ENCODE results near the gene UBE2D1.

- no peak for TF ChIP-seq YY1 (IDR thresholded peaks at IDR 0.05; ENCODE audit: insufficient read depth, insufficient read length)
- TF ChIP-seq SUZ12 (IDR thresholded peaks at IDR 0.05; ENCODE audit: extremely low read depth, insufficient read depth, insufficient read length): no peak
Measured at GRCh38 chr10:58326967-58327381, 7.8 kb upstream of the UBE2D1 start.

All from NT2/D1 (cell line).